Ovary (tissue), 3 donors: Measurements from ENCODE around the gene PLCB4.

Source experiments
- POLR2A ChIP-seq: fragments of 450-650 bp; IDR thresholded peaks from one replicate; pipeline ENCODE4 v1.6.1; 2017; ENCODE audit warnings: antibody characterized with exemption, mild to moderate bottlenecking, moderate library complexity
- TF ChIP-seq, protein P1 (sequence below), 3 donors: fragments of 450-650 bp in 2 of 3; fragments of 200-600 bp in 1 of 3; IDR thresholded peaks; one replicate each; pipeline versions ENCODE4 v1.5.1 to v1.8.0; 2016 to 2022; ENCODE audit warnings: antibody characterized with exemption in 3 of 3, mild to moderate bottlenecking in 1 of 3
- donor health status: DM: no; HTN: no; CAD: no.

DNA sequence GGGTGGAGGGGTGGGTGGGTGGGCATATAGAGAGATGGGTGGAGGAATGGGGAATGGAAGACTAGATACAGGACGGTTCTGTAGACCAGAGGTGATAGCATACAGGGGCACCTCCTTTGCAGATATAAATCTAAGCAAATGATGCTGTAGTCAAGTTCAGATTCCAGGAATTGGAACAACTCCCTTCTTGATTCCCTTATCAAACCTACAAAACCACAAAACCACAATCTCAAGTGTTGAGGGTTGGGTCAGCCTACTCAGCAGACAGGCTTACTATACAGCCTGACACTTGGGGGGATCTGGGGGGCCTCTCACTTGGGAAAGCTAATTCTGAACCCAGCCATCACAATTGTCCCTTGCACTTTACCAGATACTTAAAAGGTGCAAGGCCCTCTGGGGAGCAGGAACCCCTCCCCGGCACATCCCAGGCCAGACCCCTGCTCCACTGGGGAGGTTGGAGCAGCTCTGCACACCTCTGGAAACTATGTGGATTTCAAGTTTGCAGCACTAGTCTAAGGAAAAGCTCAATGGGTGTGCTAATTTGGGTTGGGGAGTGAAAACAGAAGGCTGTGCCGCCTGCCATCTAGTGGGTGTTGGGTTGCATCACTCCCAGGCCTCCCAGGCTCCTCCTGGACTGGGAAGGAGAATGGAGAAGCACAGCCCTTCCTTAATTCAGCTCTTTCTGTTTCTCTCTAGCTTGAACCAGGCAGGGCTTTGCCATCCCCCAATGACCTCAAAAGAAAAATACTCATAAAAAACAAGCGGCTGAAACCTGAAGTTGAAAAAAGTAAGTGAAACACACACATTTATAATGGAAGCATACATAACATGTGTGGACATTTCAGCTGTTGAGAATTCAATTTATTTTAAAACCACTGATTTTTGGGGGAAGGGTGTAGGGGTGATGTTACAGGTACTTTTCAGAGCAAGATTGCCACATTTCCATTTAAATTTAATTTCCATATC, 324.3 kb downstream of the PLCB4 start:
- TF ChIP-seq POLR2A: no peak
- TF ChIP-seq, protein P1, sequence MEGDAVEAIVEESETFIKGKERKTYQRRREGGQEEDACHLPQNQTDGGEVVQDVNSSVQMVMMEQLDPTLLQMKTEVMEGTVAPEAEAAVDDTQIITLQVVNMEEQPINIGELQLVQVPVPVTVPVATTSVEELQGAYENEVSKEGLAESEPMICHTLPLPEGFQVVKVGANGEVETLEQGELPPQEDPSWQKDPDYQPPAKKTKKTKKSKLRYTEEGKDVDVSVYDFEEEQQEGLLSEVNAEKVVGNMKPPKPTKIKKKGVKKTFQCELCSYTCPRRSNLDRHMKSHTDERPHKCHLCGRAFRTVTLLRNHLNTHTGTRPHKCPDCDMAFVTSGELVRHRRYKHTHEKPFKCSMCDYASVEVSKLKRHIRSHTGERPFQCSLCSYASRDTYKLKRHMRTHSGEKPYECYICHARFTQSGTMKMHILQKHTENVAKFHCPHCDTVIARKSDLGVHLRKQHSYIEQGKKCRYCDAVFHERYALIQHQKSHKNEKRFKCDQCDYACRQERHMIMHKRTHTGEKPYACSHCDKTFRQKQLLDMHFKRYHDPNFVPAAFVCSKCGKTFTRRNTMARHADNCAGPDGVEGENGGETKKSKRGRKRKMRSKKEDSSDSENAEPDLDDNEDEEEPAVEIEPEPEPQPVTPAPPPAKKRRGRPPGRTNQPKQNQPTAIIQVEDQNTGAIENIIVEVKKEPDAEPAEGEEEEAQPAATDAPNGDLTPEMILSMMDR (IDR thresholded peaks at IDR 0.05): peak; percentile 22 to 54 (median 33)
